ENCODE data around the gene FAM184A. TPM values are rescaled to one million over a fixed set of nuclear protein-coding genes. Genes with fewer than 3 reads are reported as not detected.

The FAM184A gene
- total RNA-seq, 1 donor from 2014 or later = 2.0 TPM

DNA sequence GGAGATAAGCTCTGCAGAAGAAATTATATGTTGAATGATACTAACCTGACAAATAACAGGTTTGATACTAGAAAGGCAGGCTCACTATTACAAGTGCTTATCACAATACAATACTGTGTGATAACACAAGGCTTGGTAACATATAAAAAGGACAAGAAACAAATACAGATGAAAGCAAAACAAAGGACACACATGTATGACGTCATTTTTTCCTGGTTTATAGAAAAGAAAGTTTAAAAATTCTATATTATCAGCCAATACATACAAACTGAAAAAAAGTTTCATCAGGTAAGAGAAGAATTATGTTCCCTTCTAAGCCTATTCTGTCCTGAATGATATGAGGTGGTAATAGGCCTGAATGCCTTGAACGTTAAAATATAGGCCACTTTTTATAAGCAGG is 111.2 kb downstream of the FAM184A start:
- no peaks in the 10 kb centered on the region for H3K27me3 Mint-ChIP-seq (ENCODE audit: low read depth, unreplicated experiment)
- Histone ChIP-seq H3K27me3 (ENCODE audit: insufficient read depth, low read length) (no peaks in the 10 kb centered on the region), H4K20me1 (ENCODE audit: insufficient read depth, low read length) (no peaks in the 10 kb centered on the region), H3K9me3 (ENCODE audit: insufficient read depth, low read depth, low read length) (no peaks in the 10 kb centered on the region), H3K27ac (ENCODE audit: low read depth, low read length) (no peak overlapping the region), H3K9ac (ENCODE audit: low read length) (no peak overlapping the region), H3K4me2 (ENCODE audit: low read length) (no peak overlapping the region), H3K4me3 (ENCODE audit: insufficient read depth, low read depth, low read length) (no peak overlapping the region), H3K4me1 (ENCODE audit: insufficient read depth, low read length) (no peaks in the 10 kb centered on the region), H3K79me2 (ENCODE audit: insufficient read depth, low read length) (no peaks in the 10 kb centered on the region), H2AFZ (ENCODE audit: low read depth, low read length) (no peak overlapping the region), H3K36me3 (ENCODE audit: insufficient read depth, low read length) (no peaks in the 10 kb centered on the region)
- H3K36me3 Mint-ChIP-seq (ENCODE audit: low read depth, unreplicated experiment) = no peaks in the 10 kb centered on the region
- H3K4me1 Mint-ChIP-seq (ENCODE audit: low read depth, unreplicated experiment) = peaks cover 3% of the 10 kb centered on the region
- no peak overlapping the region for H3K27ac Mint-ChIP-seq (ENCODE audit: unreplicated experiment)
- no peaks in the 10 kb centered on the region for H3K9me3 Mint-ChIP-seq (ENCODE audit: unreplicated experiment)
- H3K4me3 Mint-ChIP-seq (ENCODE audit: unreplicated experiment) = no peak overlapping the region
- DNase-seq (ENCODE audit: low read depth) (no peak), FAIRE-seq (no peak)
- TF ChIP-seq EZH2 (IDR thresholded peaks at IDR 0.05; ENCODE audit: insufficient read depth, low read length) = no peak
- TF ChIP-seq, protein P1, sequence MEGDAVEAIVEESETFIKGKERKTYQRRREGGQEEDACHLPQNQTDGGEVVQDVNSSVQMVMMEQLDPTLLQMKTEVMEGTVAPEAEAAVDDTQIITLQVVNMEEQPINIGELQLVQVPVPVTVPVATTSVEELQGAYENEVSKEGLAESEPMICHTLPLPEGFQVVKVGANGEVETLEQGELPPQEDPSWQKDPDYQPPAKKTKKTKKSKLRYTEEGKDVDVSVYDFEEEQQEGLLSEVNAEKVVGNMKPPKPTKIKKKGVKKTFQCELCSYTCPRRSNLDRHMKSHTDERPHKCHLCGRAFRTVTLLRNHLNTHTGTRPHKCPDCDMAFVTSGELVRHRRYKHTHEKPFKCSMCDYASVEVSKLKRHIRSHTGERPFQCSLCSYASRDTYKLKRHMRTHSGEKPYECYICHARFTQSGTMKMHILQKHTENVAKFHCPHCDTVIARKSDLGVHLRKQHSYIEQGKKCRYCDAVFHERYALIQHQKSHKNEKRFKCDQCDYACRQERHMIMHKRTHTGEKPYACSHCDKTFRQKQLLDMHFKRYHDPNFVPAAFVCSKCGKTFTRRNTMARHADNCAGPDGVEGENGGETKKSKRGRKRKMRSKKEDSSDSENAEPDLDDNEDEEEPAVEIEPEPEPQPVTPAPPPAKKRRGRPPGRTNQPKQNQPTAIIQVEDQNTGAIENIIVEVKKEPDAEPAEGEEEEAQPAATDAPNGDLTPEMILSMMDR (IDR thresholded peaks at IDR 0.05; ENCODE audit: insufficient read depth, low read depth, low read length) = no peak

DNA sequence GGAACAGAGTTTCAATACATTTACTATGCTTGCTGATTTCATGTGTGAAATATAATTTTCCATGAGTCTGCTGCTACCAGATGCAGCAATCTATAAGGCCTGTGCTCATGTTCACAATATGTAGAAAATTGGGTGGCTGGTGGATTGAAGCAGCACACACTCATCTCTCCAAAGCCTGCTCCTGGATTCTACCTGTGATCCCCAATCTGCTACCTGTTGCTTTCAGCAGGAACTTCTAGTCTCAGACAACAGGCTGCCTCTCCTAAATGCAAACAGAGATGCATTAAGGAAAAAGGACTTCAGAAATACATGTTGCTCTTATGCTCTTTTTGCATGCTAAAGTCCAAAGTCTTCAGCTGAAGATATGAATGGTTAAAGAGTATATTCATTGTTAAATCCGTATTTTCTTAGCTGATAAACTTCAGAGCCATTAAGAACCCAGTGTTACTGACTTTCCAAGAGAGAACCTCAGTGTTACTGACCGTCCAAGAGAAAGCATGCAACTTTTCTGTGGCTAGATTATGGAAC is 112.6 kb downstream of the FAM184A start:
- H3K4me3 Mint-ChIP-seq (ENCODE audit: unreplicated experiment) = no peak overlapping the region
- H3K9ac ChIP-seq (ENCODE audit: low read length) = no peak overlapping the region
- H3K4me1 Mint-ChIP-seq (ENCODE audit: low read depth, unreplicated experiment) = peaks cover 9% of the 10 kb centered on the region
- H3K36me3 Mint-ChIP-seq (ENCODE audit: low read depth, unreplicated experiment) = no peaks in the 10 kb centered on the region
- H3K9me3 ChIP-seq (ENCODE audit: insufficient read depth, low read depth, low read length) = no peaks in the 10 kb centered on the region
- H2AFZ ChIP-seq (ENCODE audit: low read depth, low read length) = no peak overlapping the region
- no peaks in the 10 kb centered on the region for H3K4me1 ChIP-seq (ENCODE audit: insufficient read depth, low read length)
- no peaks in the 10 kb centered on the region for H4K20me1 ChIP-seq (ENCODE audit: insufficient read depth, low read length)
- H3K27ac ChIP-seq (ENCODE audit: low read depth, low read length) = no peak overlapping the region
- no peak overlapping the region for H3K4me2 ChIP-seq (ENCODE audit: low read length)
- no peaks in the 10 kb centered on the region for H3K27me3 Mint-ChIP-seq (ENCODE audit: low read depth, unreplicated experiment)
- FAIRE-seq (no peak), DNase-seq (ENCODE audit: low read depth) (no peak)
- TF ChIP-seq EZH2 (IDR thresholded peaks at IDR 0.05; ENCODE audit: insufficient read depth, low read length) = no peak
- TF ChIP-seq, protein P1 (IDR thresholded peaks at IDR 0.05; ENCODE audit: insufficient read depth, low read depth, low read length) = no peak
- H3K79me2 ChIP-seq (ENCODE audit: insufficient read depth, low read length) = no peaks in the 10 kb centered on the region
- H3K4me3 ChIP-seq (ENCODE audit: insufficient read depth, low read depth, low read length) = no peak overlapping the region
- H3K27me3 ChIP-seq (ENCODE audit: insufficient read depth, low read length) = no peaks in the 10 kb centered on the region
- no peak overlapping the region for H3K27ac Mint-ChIP-seq (ENCODE audit: unreplicated experiment)
- no peaks in the 10 kb centered on the region for H3K36me3 ChIP-seq (ENCODE audit: insufficient read depth, low read length)
- no peaks in the 10 kb centered on the region for H3K9me3 Mint-ChIP-seq (ENCODE audit: unreplicated experiment)

DNA sequence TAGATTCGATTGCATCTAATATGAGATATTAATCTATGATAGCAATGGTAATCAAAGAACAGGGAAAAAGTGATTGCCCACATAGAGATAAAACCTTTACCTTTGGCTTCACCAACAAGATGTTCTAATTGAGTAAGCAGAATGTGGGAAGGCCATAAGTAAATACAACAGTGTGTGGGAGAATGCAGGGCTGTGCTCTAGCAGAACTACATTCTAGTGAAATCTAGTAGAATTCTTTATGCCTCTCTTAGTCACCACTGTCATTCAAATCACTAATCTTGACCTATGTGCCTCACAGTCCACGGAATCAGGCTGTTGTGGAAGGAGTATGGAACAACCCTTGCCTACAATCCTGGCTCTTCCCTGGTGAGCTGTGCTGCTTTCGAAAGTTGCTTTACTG is 113.1 kb downstream of the FAM184A start:
- H3K9me3 Mint-ChIP-seq (ENCODE audit: unreplicated experiment) = no peaks in the 10 kb centered on the region
- Histone ChIP-seq H3K36me3 (ENCODE audit: insufficient read depth, low read length) (no peaks in the 10 kb centered on the region), H3K4me3 (ENCODE audit: insufficient read depth, low read depth, low read length) (no peak overlapping the region), H4K20me1 (ENCODE audit: insufficient read depth, low read length) (no peaks in the 10 kb centered on the region), H3K27ac (ENCODE audit: low read depth, low read length) (no peak overlapping the region), H3K4me2 (ENCODE audit: low read length) (no peak overlapping the region), H2AFZ (ENCODE audit: low read depth, low read length) (no peak overlapping the region), H3K9me3 (ENCODE audit: insufficient read depth, low read depth, low read length) (no peaks in the 10 kb centered on the region), H3K9ac (ENCODE audit: low read length) (no peak overlapping the region), H3K27me3 (ENCODE audit: insufficient read depth, low read length) (no peaks in the 10 kb centered on the region), H3K4me1 (ENCODE audit: insufficient read depth, low read length) (no peaks in the 10 kb centered on the region), H3K79me2 (ENCODE audit: insufficient read depth, low read length) (no peaks in the 10 kb centered on the region)
- H3K36me3 Mint-ChIP-seq (ENCODE audit: low read depth, unreplicated experiment) = no peaks in the 10 kb centered on the region
- H3K4me3 Mint-ChIP-seq (ENCODE audit: unreplicated experiment) = no peak overlapping the region
- FAIRE-seq (no peak), DNase-seq (ENCODE audit: low read depth) (no peak)
- no peaks in the 10 kb centered on the region for H3K27me3 Mint-ChIP-seq (ENCODE audit: low read depth, unreplicated experiment)
- TF ChIP-seq, protein P1 (IDR thresholded peaks at IDR 0.05; ENCODE audit: insufficient read depth, low read depth, low read length) = no peak
- TF ChIP-seq EZH2 (IDR thresholded peaks at IDR 0.05; ENCODE audit: insufficient read depth, low read length) = no peak
- H3K27ac Mint-ChIP-seq (ENCODE audit: unreplicated experiment) = no peak overlapping the region
- H3K4me1 Mint-ChIP-seq (ENCODE audit: low read depth, unreplicated experiment) = peaks cover 9% of the 10 kb centered on the region

All from astrocyte (in vitro differentiated cells and primary cell).